Caco-2 (cell line): ENCODE data around the gene CFAP43. TPM values are rescaled to one million over a fixed set of nuclear protein-coding genes. Genes with fewer than 3 reads are reported as not detected.

Experiments used
- BruUV-seq: library from RNA; stranded (reverse); fragments of 400-500 nt; replicated peaks from 2 replicates; lab custom pipeline; 2021; lab: Mats Ljungman, UMichigan
- CTCF ChIA-PET: fragments of 300-600 bp; sonication (Branson Sonifier 250); formaldehyde crosslinking; loops from one replicate; lab custom pipeline; 2022; ENCODE audit warnings: antibody characterized with exemption; lab: Charles Lee
- POLR2A ChIA-PET: fragments of 300-600 bp; sonication (Branson Sonifier 250); formaldehyde crosslinking; loops from one replicate; lab custom pipeline; 2022; ENCODE audit warnings: antibody characterized with exemption; lab: Charles Lee
- DNase-seq, 2 experiments: peaks; one replicate each; pipeline versions ENCODE4 v3.0.0 to v3.0.0-alpha.2; 2020 to 2022
- H3K27me3 ChIP-seq: replicated peaks from 2 replicates; pipeline ENCODE4 v1.6.0; 2011; ENCODE audit warnings: low read length; ENCODE audit not compliant: control insufficient read depth, insufficient read depth
- H3K36me3 ChIP-seq: 2 replicates; pipeline ENCODE4 v1.5.1; 2011; ENCODE audit warnings: low read length; ENCODE audit not compliant: control insufficient read depth, insufficient read depth
- H3K4me1 ChIP-seq: fragments of 250-450 bp; sonication (Bioruptor Pico); 2 replicates; pipeline ENCODE4 v1.5.1; 2020; ENCODE audit warnings: mild to moderate bottlenecking
- H3K4me3 ChIP-seq: 2 replicates; pipeline ENCODE4 v1.5.1; 2011; ENCODE audit warnings: low read depth, mild to moderate bottlenecking, control low read depth, low read length
- H3K9me3 ChIP-seq: fragments of 250-450 bp; sonication (Bioruptor Pico); 2 replicates; pipeline ENCODE4 v1.5.1; 2020; ENCODE audit warnings: mild to moderate bottlenecking, moderate library complexity
- H3K27ac Mint-ChIP-seq: one replicate; pipeline ENCODE4 v1.8.0; 2022; ENCODE audit warnings: mixed read lengths; ENCODE audit not compliant: unreplicated experiment
- H3K27me3 Mint-ChIP-seq: one replicate; pipeline ENCODE4 v1.8.0; 2022; ENCODE audit warnings: mixed read lengths; ENCODE audit not compliant: insufficient read depth, unreplicated experiment
- H3K36me3 Mint-ChIP-seq: one replicate; pipeline ENCODE4 v1.8.0; 2022; ENCODE audit warnings: mild to moderate bottlenecking, mixed read lengths; ENCODE audit not compliant: insufficient read depth, unreplicated experiment
- H3K4me1 Mint-ChIP-seq: one replicate; pipeline ENCODE4 v1.8.0; 2022; ENCODE audit warnings: low read depth, mixed read lengths; ENCODE audit not compliant: unreplicated experiment
- H3K4me3 Mint-ChIP-seq: one replicate; pipeline ENCODE4 v1.8.0; 2022; ENCODE audit warnings: mild to moderate bottlenecking, moderate library complexity, mixed read lengths; ENCODE audit not compliant: unreplicated experiment
- H3K9me3 Mint-ChIP-seq: one replicate; pipeline ENCODE4 v1.8.0; 2022; ENCODE audit warnings: mixed read lengths; ENCODE audit not compliant: unreplicated experiment
- CTCF ChIP-seq, 2 experiments: fragments of 200-600 bp in 1 of 2; IDR thresholded peaks; 1 replicate in 1 of 2; 2 replicates in 1 of 2; pipeline versions ENCODE4 v1.5.1 to v1.8.0; 2011 to 2022; ENCODE audit warnings: antibody characterized with exemption in 1 of 2, control low read depth in 1 of 2, inconsistent platforms in 1 of 2, low read depth in 1 of 2, low read length in 1 of 2, mild to moderate bottlenecking in 1 of 2, moderate library complexity in 1 of 2; ENCODE audit not compliant: insufficient read depth in 1 of 2, severe bottlenecking in 1 of 2, unreplicated experiment in 1 of 2
- intact Hi-C: fragments of 100-400 bp; cut with micrococcal nuclease; formaldehyde crosslinking; loops from one replicate; pipeline ENCODE4 v1.10.0; 2022; ENCODE audit not compliant: unreplicated experiment
- total RNA-seq: library from RNA; stranded (reverse); gene quantifications from 2 replicates; pipeline ENCODE4 v1.2.3, GENCODE V29; 2022

CFAP43 gene
- total RNA-seq, 1 experiment from 2014 or later, result 0.52 TPM

- Mint-ChIP-seq H3K27ac (no peak overlapping the region), H3K36me3 (no peaks in the 10 kb centered on the region), H3K9me3 (no peaks in the 10 kb centered on the region), H3K4me3 (no peak overlapping the region), H3K27me3 (peaks cover 5% of the 10 kb centered on the region), H3K4me1 (no peaks in the 10 kb centered on the region)
- H3K36me3 ChIP-seq, result no peaks in the 10 kb centered on the region
- no peak overlapping the region for H3K4me3 ChIP-seq
- H3K9me3 ChIP-seq, result peaks cover 6% of the 10 kb centered on the region; the same call in 1 of the 2 replicates
- H3K27me3 ChIP-seq, result no peaks in the 10 kb centered on the region
- ChIA-PET POLR2A (no interaction called here), CTCF (no interaction called here)
- no peak for DNase-seq
- H3K4me1 ChIP-seq, result no peaks in the 10 kb centered on the region
- TF ChIP-seq CTCF (IDR thresholded peaks at IDR 0.05; ENCODE audit: insufficient read depth in 1 of 2, low read depth in 1 of 2, low read length in 1 of 2, severe bottlenecking in 1 of 2, unreplicated experiment in 1 of 2), result no peak
- intact Hi-C loops, result no loop called here
- BruUV-seq, result no TSS peak
These were observed 131.4 kb downstream of the CFAP43 start for GRCh38 chr10:104100795-104101194.

- no peak for DNase-seq
- no peak for TF ChIP-seq CTCF (IDR thresholded peaks at IDR 0.05; ENCODE audit: insufficient read depth in 1 of 2, low read depth in 1 of 2, low read length in 1 of 2, severe bottlenecking in 1 of 2, unreplicated experiment in 1 of 2)
- Histone ChIP-seq H3K4me1 (no peaks in the 10 kb centered on the region), H3K36me3 (no peaks in the 10 kb centered on the region), H3K9me3 (peaks cover 6% of the 10 kb centered on the region; the same call in 1 of the 2 replicates), H3K4me3 (no peak overlapping the region), H3K27me3 (no peaks in the 10 kb centered on the region)
- BruUV-seq, result no TSS peak
- H3K27me3 Mint-ChIP-seq, result peaks cover 5% of the 10 kb centered on the region
- no peak overlapping the region for H3K27ac Mint-ChIP-seq
- H3K36me3 Mint-ChIP-seq, result no peaks in the 10 kb centered on the region
- H3K4me3 Mint-ChIP-seq, result no peak overlapping the region
- ChIA-PET CTCF (interaction anchor here (0.7 kb wide), 1 partner anchor 72 kb away, joined by 3 read pairs; no protein-coding TSS in a partner anchor), POLR2A (no interaction called here)
- intact Hi-C loops, result no loop called here
- no peaks in the 10 kb centered on the region for H3K4me1 Mint-ChIP-seq
- no peaks in the 10 kb centered on the region for H3K9me3 Mint-ChIP-seq
These were observed 132.2 kb downstream of the CFAP43 start for GRCh38 chr10:104099941-104100340.

GRCh38 chr10:104099269-104099668 lies 132.9 kb downstream of the CFAP43 start:
- BruUV-seq, result no TSS peak
- H3K27me3 Mint-ChIP-seq, result peaks cover 5% of the 10 kb centered on the region
- DNase-seq, result no peak
- no peak overlapping the region for H3K27ac Mint-ChIP-seq
- H3K4me1 Mint-ChIP-seq, result no peaks in the 10 kb centered on the region
- Histone ChIP-seq H3K27me3 (no peaks in the 10 kb centered on the region), H3K36me3 (no peaks in the 10 kb centered on the region), H3K4me3 (no peak overlapping the region), H3K9me3 (peaks cover 6% of the 10 kb centered on the region; the same call in 1 of the 2 replicates), H3K4me1 (no peaks in the 10 kb centered on the region)
- no peaks in the 10 kb centered on the region for H3K9me3 Mint-ChIP-seq
- ChIA-PET POLR2A (no interaction called here), CTCF (no interaction called here)
- intact Hi-C loops, result no loop called here
- H3K4me3 Mint-ChIP-seq, result no peak overlapping the region
- TF ChIP-seq CTCF (IDR thresholded peaks at IDR 0.05; ENCODE audit: insufficient read depth in 1 of 2, low read depth in 1 of 2, low read length in 1 of 2, severe bottlenecking in 1 of 2, unreplicated experiment in 1 of 2), result no peak
- no peaks in the 10 kb centered on the region for H3K36me3 Mint-ChIP-seq
